ENCODE data around the gene PSMF1. TPM values are rescaled to one million over a fixed set of nuclear protein-coding genes. Genes with fewer than 3 reads are reported as not detected.

Gene PSMF1
- total RNA-seq, 1 experiment from 2014 or later = 153 TPM

GRCh38 chr20:1083431-1084080 lies 34.8 kb upstream of the PSMF1 start:
- Histone ChIP-seq H3K4me1 (ENCODE audit: control insufficient read depth in 1 of 2, insufficient read depth in 2 of 2, low read length in 2 of 2) (no peaks in the 10 kb centered on the region), H4K20me1 (ENCODE audit: insufficient read depth) (no peaks in the 10 kb centered on the region), H3K4me2 (ENCODE audit: low read length) (no peak overlapping the region), H3K9ac (ENCODE audit: low read length) (no peak overlapping the region), H3K79me2 (ENCODE audit: insufficient read depth, low read length) (no peaks in the 10 kb centered on the region), H3K27me3 (ENCODE audit: insufficient read depth, low read length) (no peaks in the 10 kb centered on the region), H3K36me3 (ENCODE audit: control insufficient read depth in 1 of 2, insufficient read depth in 2 of 2, low read length in 2 of 2) (no peaks in the 10 kb centered on the region), H3K27ac (ENCODE audit: low read depth, low read length) (no peak overlapping the region), H2AFZ (ENCODE audit: low read depth, low read length, poor library complexity, severe bottlenecking) (no peak overlapping the region), H3K4me3 (replicated peaks in 1 of 2; ENCODE audit: low read depth in 1 of 2, low read length in 2 of 2) (no peak overlapping the region), H3K9me2 (ENCODE audit: insufficient read depth) (no peaks in the 10 kb centered on the region), H3K9me3 (ENCODE audit: control insufficient read depth in 1 of 2, insufficient read depth in 1 of 2, low read depth in 1 of 2, low read length in 2 of 2) (no peaks in the 10 kb centered on the region)
- intact Hi-C loops (cut with micrococcal nuclease) = no loop called here
- ATAC-seq = no peak
- no peak for DNase-seq (ENCODE audit: low read depth, low spot score)
- BruUV-seq (replicated peaks) = no TSS peak
- TF ChIP-seq CEBPB (IDR thresholded peaks at IDR 0.05; ENCODE audit: low read depth) (no peak), YY1 (IDR thresholded peaks at IDR 0.05; ENCODE audit: extremely low read depth, insufficient replicate concordance, low read depth, low read length) (no peak), EGR1 (IDR thresholded peaks at IDR 0.05; ENCODE audit: low read depth) (no peak), CTCF (IDR thresholded peaks at IDR 0.05 in 2 of 3, conservative IDR thresholded peaks at IDR 0.05 in 1 of 3; ENCODE audit: borderline replicate concordance in 1 of 3, insufficient read depth in 1 of 3, low read depth in 2 of 3, low read length in 2 of 3) (no peak), EZH2phosphoT487 (IDR thresholded peaks at IDR 0.05; ENCODE audit: borderline replicate concordance) (no peak), POLR2AphosphoS5 (IDR thresholded peaks at IDR 0.05; ENCODE audit: low read depth, low read length) (no peak), ZBTB33 (IDR thresholded peaks at IDR 0.05; ENCODE audit: extremely low read depth, insufficient replicate concordance, low read length) (no peak), SP1 (IDR thresholded peaks at IDR 0.05; ENCODE audit: low read depth) (no peak), JUND (IDR thresholded peaks at IDR 0.05) (no peak), POLR2A (IDR thresholded peaks at IDR 0.05; ENCODE audit: borderline replicate concordance, extremely low read depth, insufficient read depth, insufficient read length) (no peak), ELF1 (IDR thresholded peaks at IDR 0.05; ENCODE audit: borderline replicate concordance, low read depth) (no peak), TCF7L2 (IDR thresholded peaks at IDR 0.05; ENCODE audit: borderline replicate concordance, extremely low read depth, insufficient read depth, insufficient read length) (no peak), ZNF274 (IDR thresholded peaks at IDR 0.05; ENCODE audit: low read depth, low read length) (no peak), FOSL1 (IDR thresholded peaks at IDR 0.05; ENCODE audit: low read depth) (no peak), CBX3 (IDR thresholded peaks at IDR 0.05; ENCODE audit: low read depth) (no peak), SIN3A (IDR thresholded peaks at IDR 0.05; ENCODE audit: low read depth) (no peak), RAD21 (IDR thresholded peaks at IDR 0.05; ENCODE audit: low read depth) (no peak)
- TF ChIP-seq, protein P1, sequence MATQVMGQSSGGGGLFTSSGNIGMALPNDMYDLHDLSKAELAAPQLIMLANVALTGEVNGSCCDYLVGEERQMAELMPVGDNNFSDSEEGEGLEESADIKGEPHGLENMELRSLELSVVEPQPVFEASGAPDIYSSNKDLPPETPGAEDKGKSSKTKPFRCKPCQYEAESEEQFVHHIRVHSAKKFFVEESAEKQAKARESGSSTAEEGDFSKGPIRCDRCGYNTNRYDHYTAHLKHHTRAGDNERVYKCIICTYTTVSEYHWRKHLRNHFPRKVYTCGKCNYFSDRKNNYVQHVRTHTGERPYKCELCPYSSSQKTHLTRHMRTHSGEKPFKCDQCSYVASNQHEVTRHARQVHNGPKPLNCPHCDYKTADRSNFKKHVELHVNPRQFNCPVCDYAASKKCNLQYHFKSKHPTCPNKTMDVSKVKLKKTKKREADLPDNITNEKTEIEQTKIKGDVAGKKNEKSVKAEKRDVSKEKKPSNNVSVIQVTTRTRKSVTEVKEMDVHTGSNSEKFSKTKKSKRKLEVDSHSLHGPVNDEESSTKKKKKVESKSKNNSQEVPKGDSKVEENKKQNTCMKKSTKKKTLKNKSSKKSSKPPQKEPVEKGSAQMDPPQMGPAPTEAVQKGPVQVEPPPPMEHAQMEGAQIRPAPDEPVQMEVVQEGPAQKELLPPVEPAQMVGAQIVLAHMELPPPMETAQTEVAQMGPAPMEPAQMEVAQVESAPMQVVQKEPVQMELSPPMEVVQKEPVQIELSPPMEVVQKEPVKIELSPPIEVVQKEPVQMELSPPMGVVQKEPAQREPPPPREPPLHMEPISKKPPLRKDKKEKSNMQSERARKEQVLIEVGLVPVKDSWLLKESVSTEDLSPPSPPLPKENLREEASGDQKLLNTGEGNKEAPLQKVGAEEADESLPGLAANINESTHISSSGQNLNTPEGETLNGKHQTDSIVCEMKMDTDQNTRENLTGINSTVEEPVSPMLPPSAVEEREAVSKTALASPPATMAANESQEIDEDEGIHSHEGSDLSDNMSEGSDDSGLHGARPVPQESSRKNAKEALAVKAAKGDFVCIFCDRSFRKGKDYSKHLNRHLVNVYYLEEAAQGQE (IDR thresholded peaks at IDR 0.05; ENCODE audit: low read depth) = no peak
- TF ChIP-seq, protein P2, sequence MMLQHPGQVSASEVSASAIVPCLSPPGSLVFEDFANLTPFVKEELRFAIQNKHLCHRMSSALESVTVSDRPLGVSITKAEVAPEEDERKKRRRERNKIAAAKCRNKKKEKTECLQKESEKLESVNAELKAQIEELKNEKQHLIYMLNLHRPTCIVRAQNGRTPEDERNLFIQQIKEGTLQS (IDR thresholded peaks at IDR 0.05) = no peak
- POLR2A ChIA-PET = interaction anchor here (0.6 kb wide), 1 partner anchor 553 kb away, joined by 3 read pairs; no protein-coding TSS in a partner anchor
- CTCF ChIA-PET = no interaction called here
- RAD21 ChIA-PET (ENCODE audit: low non-redundant PET in 1 of 2, low total read pairs in 2 of 2, uncharacterized antibody in 2 of 2, unreplicated experiment in 2 of 2) = no interaction called here
